Fibroblast of villous mesenchyme (primary cell): Measurements from ENCODE around the gene SNX27. TPM values are rescaled to one million over a fixed set of nuclear protein-coding genes. Genes with fewer than 3 reads are reported as not detected.

ENCODE experiments used
- DNase-seq: peaks from one replicate; pipeline ENCODE4 v3.0.0-alpha.2; 2010; ENCODE audit warnings: low read depth
- H3K4me3 ChIP-seq: 2 replicates; pipeline ENCODE4 v1.5.1; 2011; ENCODE audit warnings: low read depth, mild to moderate bottlenecking, low read length
- total RNA-seq: library from RNA; depleted of rRNA; stranded (reverse); fragments of >200 nt; gene quantifications from 2 replicates; pipeline ENCODE4 v1.2.3, GENCODE V29; 2012
- TF ChIP-seq, protein P1 (sequence below): IDR thresholded peaks from 2 replicates; pipeline ENCODE4 v1.5.1; 2012; ENCODE audit warnings: low read depth, mild to moderate bottlenecking, low read length; ENCODE audit not compliant: insufficient read depth

Gene SNX27
- total RNA-seq, 1 donor = 34.5 TPM

DNA sequence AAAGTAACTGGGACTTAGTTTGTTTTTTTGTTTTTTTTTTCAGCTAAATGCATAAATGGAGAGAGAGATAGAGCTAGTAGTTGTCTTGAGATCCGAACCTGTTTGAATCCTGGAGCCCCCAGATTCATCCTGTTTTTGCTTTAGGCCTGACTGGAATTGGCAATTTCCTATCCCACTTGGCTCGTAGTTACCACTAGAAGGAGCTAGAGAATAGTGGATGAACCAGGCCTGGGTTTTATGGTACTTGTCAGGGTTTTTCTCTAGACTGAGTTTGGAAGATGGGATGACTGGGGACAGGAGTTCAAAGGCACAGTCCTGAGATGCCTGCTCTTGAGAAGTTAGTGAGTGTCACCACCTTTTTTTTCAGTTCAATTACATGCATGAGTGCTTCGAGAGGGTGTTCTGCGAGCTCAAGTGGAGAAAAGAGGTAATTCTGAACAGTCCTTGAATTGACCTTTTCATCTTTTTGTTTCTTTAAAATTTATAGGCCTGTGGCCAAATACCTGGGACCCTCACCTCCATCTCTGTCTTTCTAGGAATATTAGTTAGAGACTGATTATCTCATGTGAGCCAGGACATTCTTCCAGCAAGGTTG, 81.3 kb downstream of the SNX27 start:
- peak; percentile 42 for DNase-seq
- no peak overlapping the region for H3K4me3 ChIP-seq
- TF ChIP-seq, protein P1, sequence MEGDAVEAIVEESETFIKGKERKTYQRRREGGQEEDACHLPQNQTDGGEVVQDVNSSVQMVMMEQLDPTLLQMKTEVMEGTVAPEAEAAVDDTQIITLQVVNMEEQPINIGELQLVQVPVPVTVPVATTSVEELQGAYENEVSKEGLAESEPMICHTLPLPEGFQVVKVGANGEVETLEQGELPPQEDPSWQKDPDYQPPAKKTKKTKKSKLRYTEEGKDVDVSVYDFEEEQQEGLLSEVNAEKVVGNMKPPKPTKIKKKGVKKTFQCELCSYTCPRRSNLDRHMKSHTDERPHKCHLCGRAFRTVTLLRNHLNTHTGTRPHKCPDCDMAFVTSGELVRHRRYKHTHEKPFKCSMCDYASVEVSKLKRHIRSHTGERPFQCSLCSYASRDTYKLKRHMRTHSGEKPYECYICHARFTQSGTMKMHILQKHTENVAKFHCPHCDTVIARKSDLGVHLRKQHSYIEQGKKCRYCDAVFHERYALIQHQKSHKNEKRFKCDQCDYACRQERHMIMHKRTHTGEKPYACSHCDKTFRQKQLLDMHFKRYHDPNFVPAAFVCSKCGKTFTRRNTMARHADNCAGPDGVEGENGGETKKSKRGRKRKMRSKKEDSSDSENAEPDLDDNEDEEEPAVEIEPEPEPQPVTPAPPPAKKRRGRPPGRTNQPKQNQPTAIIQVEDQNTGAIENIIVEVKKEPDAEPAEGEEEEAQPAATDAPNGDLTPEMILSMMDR = peak; percentile 76

DNA sequence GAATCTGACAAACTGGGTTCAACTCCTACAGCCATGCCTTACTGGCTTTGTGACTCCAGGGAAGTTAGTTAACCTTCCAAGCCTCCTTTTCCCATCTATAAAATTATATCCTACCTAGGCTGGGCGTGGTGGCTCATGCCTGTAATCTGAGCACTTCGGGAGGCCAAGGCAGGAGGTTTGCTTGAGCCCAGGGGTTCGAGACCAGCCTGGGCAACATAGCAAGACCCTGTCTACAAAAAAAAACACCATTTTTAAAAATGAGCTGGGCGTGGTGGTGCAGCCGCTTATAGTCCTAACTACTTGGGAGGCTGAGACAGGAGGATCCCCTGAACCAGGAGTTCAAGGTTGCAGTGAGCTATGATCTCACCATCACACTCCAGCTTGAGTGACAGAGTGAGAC, 89.7 kb downstream of the SNX27 start:
- DNase-seq = no peak
- TF ChIP-seq, protein P1 = no peak
- H3K4me3 ChIP-seq = no peak overlapping the region

DNA sequence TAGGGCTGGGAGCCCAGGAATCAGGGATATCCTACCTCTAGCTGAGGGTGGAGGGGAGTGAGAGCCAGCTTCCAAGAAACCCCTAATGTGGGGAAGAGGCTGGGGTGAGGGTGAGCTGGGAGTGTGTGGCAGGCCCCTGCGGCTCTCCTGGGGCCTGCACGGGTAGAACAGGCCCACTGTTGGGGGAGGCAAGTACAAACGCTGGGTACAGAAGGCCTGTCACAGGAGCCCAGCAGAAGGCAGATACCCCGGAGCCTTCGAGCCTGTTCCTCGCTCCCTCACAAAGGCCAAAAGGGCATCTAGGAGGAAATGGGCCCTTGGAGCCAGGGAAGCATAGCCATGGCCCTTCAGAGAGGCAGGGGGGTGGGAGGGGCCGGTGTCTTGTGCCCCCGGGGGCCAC, 91.1 kb downstream of the SNX27 start:
- DNase-seq = no peak
- TF ChIP-seq, protein P1 = no peak

DNA sequence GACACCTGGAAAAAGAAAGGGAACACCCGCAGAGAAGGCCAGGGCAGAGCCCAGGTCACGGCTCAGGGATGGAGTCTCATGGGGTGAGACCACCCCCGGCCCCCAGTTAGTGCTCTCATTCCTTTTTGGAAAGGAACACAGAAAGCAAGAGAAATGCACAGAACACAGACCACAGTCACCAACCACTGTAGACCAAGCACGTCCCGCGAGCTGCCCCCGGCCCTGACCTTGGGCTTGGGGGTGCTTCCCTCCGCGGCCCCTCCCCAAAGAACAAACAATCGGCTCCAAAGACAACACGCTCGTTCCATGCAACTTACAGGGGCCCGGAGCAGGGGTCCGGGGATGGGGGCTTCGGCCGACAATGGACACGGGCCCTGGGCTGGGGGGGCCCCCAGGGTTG, 92.0 kb downstream of the SNX27 start:
- H3K4me3 ChIP-seq = no peak overlapping the region
- TF ChIP-seq, protein P1 = no peak
- DNase-seq = no peak

More for the DNA sequence above, 91.1 kb downstream of the SNX27 start:
- H3K4me3 ChIP-seq = no peak overlapping the region

DNA sequence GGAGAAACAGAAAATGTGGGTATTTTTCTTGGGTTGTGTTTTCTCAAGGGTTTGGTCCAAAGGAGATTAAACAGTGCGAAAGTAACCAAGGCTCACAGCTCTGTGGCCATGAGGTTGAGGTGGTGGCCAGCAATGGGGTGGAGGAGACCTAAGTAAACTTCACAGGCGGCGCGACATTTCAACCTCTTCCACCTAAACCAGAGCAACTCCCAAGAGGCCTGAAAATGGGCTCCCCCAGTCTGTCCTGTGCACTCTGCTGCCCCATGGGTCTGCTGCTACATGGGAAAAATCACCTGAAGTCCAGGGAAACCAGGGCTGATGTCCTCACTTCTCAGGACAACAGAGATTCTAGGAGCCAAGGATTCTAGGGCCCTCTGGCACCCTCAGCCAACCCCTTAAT, 92.4 kb downstream of the SNX27 start:
- no peak overlapping the region for H3K4me3 ChIP-seq
- TF ChIP-seq, protein P1 = no peak
- DNase-seq = no peak

DNA sequence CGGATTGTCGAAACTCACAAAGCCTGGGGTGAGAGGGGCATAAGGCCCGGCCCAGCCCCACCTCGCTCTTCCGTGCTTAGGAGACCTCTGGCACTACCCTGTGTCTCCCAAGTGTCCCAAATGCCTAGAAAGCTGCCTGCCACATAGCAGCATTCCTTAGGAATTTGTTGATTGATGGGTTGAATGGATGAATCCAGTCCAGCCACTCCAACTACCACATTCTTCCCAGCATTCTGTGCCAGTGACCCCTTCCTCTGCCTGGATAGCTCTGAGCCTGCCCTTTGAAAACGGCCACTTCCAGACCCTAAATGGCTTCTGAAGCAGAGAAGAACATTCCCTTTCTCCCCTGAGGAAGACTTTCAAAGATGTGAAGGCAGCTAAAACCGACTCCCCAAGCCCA, 93.3 kb downstream of the SNX27 start:
- no peak overlapping the region for H3K4me3 ChIP-seq
- TF ChIP-seq, protein P1 = no peak
- no peak for DNase-seq
